Panc1 (cell line): ENCODE results near the gene TCF3. TPM values are rescaled to one million over a fixed set of nuclear protein-coding genes. Genes with fewer than 3 reads are reported as not detected.

Source experiments
- ATAC-seq: fragments of 200-7000 bp; cut with Tn5 transposase; 2 replicates; pipeline ENCODE4 v1.9.1; 2020; ENCODE audit warnings: mild to moderate bottlenecking, moderate library complexity
- BruUV-seq: library from RNA; stranded (reverse); fragments of 400-500 nt; replicated peaks from 2 replicates; lab custom pipeline; 2021; lab: Mats Ljungman, UMichigan
- CTCF ChIA-PET: fragments of 300-600 bp; sonication (Branson Sonifier 250); formaldehyde crosslinking; loops from one replicate; lab custom pipeline; 2022; ENCODE audit warnings: antibody characterized with exemption; lab: Charles Lee
- POLR2A ChIA-PET: fragments of 300-600 bp; sonication (Branson Sonifier 250); formaldehyde crosslinking; loops from one replicate; lab custom pipeline; 2022; ENCODE audit warnings: antibody characterized with exemption; lab: Charles Lee
- DNase-seq: peaks from one replicate; pipeline ENCODE4 v3.0.0-alpha.2; 2010; ENCODE audit warnings: low read depth, low spot score
- H3K27ac ChIP-seq: 2 replicates; pipeline ENCODE4 v1.5.1; 2011; ENCODE audit warnings: mild to moderate bottlenecking, low read length, inconsistent platforms
- H3K27me3 ChIP-seq: fragments of 200-500 bp; sonication (Bioruptor generic); 2 replicates; pipeline ENCODE4 v1.6.0; 2014; ENCODE audit warnings: low read length, inconsistent platforms; ENCODE audit not compliant: control insufficient read depth, insufficient read depth
- H3K36me3 ChIP-seq: fragments of 200-500 bp; sonication (Bioruptor generic); 2 replicates; pipeline ENCODE4 v1.5.1; 2014; ENCODE audit warnings: inconsistent platforms, mild to moderate bottlenecking, low read length, moderate library complexity; ENCODE audit not compliant: control insufficient read depth, insufficient read depth
- H3K4me1 ChIP-seq: 2 replicates; pipeline ENCODE4 v1.5.1; 2011; ENCODE audit warnings: inconsistent platforms, mild to moderate bottlenecking, low read length, moderate library complexity; ENCODE audit not compliant: control insufficient read depth, insufficient read depth
- H3K4me3 ChIP-seq, 2 experiments: 2 replicates each; pipeline ENCODE4 v1.5.1; 2011 to 2012; ENCODE audit warnings: low read depth in 2 of 2, low read length in 2 of 2, mild to moderate bottlenecking in 2 of 2, inconsistent platforms in 1 of 2, moderate library complexity in 1 of 2
- H3K9me3 ChIP-seq: fragments of 200-500 bp; sonication (Bioruptor generic); 2 replicates; pipeline ENCODE4 v1.5.1; 2014; ENCODE audit warnings: low read depth, mild to moderate bottlenecking, inconsistent platforms, low read length, moderate library complexity; ENCODE audit not compliant: control insufficient read depth, insufficient read depth
- CTCF ChIP-seq: fragments of 450-650 bp; IDR thresholded peaks from 2 replicates; pipeline ENCODE4 v1.5.1; 2017; ENCODE audit warnings: mild to moderate bottlenecking
- POLR2AphosphoS5 ChIP-seq: IDR thresholded peaks from 2 replicates; pipeline ENCODE4 v1.6.1; 2012; ENCODE audit warnings: mild to moderate bottlenecking, low read depth, low read length, moderate library complexity
- REST ChIP-seq, 2 experiments: IDR thresholded peaks; 2 replicates each; pipeline ENCODE4 v1.6.1; 2011 to 2012; ENCODE audit warnings: low read depth in 2 of 2, control low read depth in 1 of 2, low read length in 1 of 2, mild to moderate bottlenecking in 1 of 2, moderate library complexity in 1 of 2; ENCODE audit not compliant: insufficient read depth in 1 of 2
- SIN3A ChIP-seq: IDR thresholded peaks from 2 replicates; pipeline ENCODE4 v1.6.1; 2012; ENCODE audit warnings: low read depth, mild to moderate bottlenecking, low read length, moderate library complexity, borderline replicate concordance; ENCODE audit not compliant: insufficient read depth
- TCF7L2 ChIP-seq: IDR thresholded peaks from 2 replicates; pipeline ENCODE4 v1.6.1; 2011; ENCODE audit warnings: mild to moderate bottlenecking, low read depth, low read length, inconsistent platforms
- in situ Hi-C: cut with HindIII; loops from 2 replicates; pipeline ENCODE4 v1.10.0; 2016; ENCODE audit warnings: low sequenced_read_pairs, low pct_unique_long_range_greater_than_20kb
- intact Hi-C: fragments of 100-400 bp; cut with micrococcal nuclease; formaldehyde crosslinking; loops from one replicate; pipeline ENCODE4 v1.10.0; 2022; ENCODE audit not compliant: unreplicated experiment
- total RNA-seq: library from RNA; stranded (reverse); gene quantifications from one replicate; pipeline ENCODE4 v1.2.1, GENCODE V29; 2021; ENCODE audit not compliant: unreplicated experiment

Gene TCF3
- total RNA-seq, 1 experiment from 2014 or later, result 175 TPM

DNA sequence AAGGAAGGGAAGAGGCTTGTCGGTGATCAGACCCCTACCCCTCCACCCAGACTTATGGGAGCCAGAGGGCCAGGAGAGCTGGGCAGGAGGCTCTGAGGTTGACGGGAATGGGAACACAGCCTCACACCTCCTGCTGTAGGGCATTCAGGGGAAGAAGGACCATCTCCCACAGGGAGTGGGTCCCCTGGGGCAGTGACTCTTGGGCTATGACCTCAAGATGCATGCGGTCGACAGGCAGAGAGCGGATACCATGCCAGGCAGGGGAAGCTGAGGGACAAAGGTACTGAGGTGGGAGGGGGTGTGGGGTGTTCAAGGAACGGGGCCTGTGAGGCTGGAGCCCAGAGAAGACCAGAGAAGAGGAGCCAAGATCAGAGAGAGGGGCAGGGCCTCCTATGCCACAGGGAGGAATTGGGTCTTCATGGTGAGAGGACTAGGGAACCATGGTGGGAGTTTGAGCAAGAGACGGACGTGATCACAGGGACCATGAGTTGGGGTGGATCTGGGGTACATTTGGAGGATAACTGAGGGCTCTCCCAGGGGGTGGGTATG, 4.6 kb upstream of the TCF3 start:
- in situ Hi-C loops, result no loop called here
- ChIA-PET POLR2A (no interaction called here), CTCF (no interaction called here)
- intact Hi-C loops, result no loop called here
- no peak for ATAC-seq
- no TSS peak for BruUV-seq
- H3K4me1 ChIP-seq, result peaks cover 4% of the 10 kb centered on the region; the same call in 1 of the 2 replicates
- H3K4me3 ChIP-seq, result no peak overlapping the region
- H3K9me3 ChIP-seq, result no peaks in the 10 kb centered on the region
- no peak for DNase-seq
- no peaks in the 10 kb centered on the region for H3K27me3 ChIP-seq
- H3K36me3 ChIP-seq, result no peaks in the 10 kb centered on the region
- no peak overlapping the region for H3K27ac ChIP-seq
- TF ChIP-seq SIN3A (no peak), POLR2AphosphoS5 (no peak), TCF7L2 (no peak), REST (IDR thresholded peaks at IDR 0.05; ENCODE audit: insufficient read depth in 1 of 2, low read depth in 2 of 2, low read length in 1 of 2) (no peak), CTCF (no peak)

GRCh38 chr19:1655987-1656608, 3.7 kb upstream of the TCF3 start:
- no peaks in the 10 kb centered on the region for H3K36me3 ChIP-seq
- BruUV-seq, result no TSS peak
- ChIA-PET CTCF (no interaction called here), POLR2A (no interaction called here)
- peaks cover 4% of the 10 kb centered on the region; the same call in 1 of the 2 replicates for H3K4me1 ChIP-seq
- intact Hi-C loops, result no loop called here
- no peak overlapping the region for H3K27ac ChIP-seq
- in situ Hi-C loops, result no loop called here
- no peaks in the 10 kb centered on the region for H3K27me3 ChIP-seq
- no peak for DNase-seq
- no peak for ATAC-seq
- H3K9me3 ChIP-seq, result no peaks in the 10 kb centered on the region
- no peak overlapping the region for H3K4me3 ChIP-seq
- TF ChIP-seq SIN3A (no peak), CTCF (no peak), TCF7L2 (no peak), POLR2AphosphoS5 (no peak), REST (IDR thresholded peaks at IDR 0.05; ENCODE audit: insufficient read depth in 1 of 2, low read depth in 2 of 2, low read length in 1 of 2) (no peak)
